HG03575 (cell line): ENCODE data around the gene FOSL1.

Experiments
- ATAC-seq: cut with Tn5 transposase; IDR thresholded peaks from one replicate; pipeline ENCODE4 v1.9.1; 2021; ENCODE audit not compliant: unreplicated experiment, insufficient number of reproducible peaks, low FRiP score; ENCODE audit errors: extremely low read depth

Gene FOSL1

GRCh38 chr11:65921033-65921555 lies 20.9 kb upstream of the FOSL1 start:
- ATAC-seq, result no peak

DNA sequence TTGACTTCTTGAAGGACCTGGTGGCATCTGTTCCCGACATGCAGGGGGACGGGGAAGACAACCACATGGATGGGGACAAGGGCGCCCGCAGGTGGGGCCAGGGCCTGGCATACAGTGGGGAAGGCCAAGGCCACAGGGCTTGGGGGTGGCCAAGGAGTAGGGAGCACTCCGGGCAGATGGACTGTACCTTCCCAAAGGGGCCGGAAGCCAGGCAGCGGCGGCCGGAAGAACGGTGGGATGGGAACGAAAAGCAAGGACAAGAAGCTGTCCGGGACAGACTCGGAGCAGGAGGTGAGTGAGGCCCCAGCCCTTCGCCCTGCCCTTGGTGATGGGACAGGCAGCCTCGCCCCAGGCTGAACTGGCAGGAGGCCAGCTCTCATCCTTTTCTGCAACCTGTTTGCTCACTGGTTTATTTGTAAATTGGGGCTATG lies 20.2 kb upstream of the FOSL1 start:
- no peak for ATAC-seq

DNA sequence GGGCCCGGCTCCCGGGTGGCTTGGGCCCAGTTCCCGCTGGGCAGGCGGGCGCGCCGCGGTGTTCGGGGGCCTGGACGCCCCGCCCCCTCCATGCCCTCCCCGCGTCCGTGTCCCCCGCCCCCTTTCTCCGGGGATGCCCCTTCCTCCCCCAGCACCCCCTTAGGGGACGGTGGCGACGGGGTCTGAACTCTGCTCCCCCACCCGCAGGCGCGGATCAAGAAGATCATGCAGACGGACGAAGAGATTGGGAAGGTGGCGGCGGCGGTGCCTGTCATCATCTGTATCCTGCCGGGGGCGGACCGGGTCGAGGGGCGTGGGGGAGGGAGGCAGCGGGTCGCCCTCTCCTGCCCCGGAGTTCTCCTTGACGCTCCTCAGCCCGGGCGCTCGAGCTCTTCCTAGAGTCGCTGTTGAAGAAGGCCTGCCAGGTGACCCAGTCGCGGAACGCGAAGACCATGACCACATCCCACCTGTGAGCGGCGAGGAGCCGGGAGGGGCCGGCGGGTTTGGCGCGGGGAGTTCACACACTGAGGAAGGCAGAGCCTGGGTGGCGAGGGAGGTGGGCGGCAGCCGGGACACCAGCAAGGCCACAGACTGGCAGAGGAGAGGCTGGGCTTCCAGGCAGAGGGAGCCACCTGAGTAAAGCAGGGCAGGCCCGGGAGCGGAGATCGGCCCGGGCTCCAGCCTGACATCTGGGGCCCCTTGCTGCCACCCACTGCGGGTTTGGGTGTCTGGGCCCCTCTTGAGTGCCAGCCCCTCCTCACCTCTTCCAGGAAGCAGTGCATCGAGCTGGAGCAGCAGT lies 19.6 kb upstream of the FOSL1 start:
- ATAC-seq, result no peak

GRCh38 chr11:65919141-65919572 lies 19.0 kb upstream of the FOSL1 start, which contains the start of gene DRAP1:
Gene DRAP1, plus strand, starts transcription at chr11:65919426. Its CDS starts 76 bp downstream, at chr11:65919502.
- ATAC-seq, result no peak

- no peak for ATAC-seq
These were observed 18.3 kb upstream of the FOSL1 start, which contains the start of gene C11orf68 for GRCh38 chr11:65918211-65919140. Gene C11orf68, minus strand, starts transcription at chr11:65919062. Its CDS starts 31 bp downstream, at chr11:65919031.

DNA sequence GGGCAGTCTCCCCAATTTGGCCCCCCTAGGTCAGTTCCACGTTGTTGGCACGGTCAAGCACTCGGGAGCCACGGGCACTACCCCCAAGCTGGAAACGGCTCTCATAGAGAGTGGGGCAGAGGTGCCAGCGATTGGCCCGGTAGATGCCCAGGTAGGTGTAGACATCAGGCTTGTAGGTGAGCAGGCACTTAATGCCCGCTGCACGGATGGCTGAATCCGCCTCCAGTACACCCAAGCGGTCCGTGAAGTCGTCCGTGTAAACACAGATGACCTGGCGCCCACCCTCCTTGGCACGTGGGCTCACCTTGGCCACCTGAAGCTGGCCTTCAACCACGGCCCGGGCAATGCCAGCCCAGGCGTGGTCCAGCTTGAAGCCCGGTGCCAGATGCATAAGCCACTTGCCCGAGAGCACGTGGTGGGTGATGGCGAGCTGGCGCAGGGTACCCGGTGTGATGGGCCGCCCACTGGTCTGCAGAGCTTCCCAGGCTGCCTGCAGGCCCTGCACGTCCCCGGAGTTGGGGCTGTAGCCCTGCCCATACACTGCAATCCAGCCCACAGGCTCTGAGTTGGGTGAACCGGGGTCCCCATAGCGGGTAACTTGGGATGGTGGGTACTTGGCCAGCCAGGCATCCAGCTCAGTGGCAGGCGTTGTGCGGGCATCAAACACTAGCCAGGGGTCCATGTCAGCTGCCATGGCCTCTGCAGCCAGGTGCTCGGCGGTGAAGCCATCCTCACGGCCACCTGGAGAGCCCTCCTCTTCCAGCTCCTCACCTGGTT lies 17.4 kb upstream of the FOSL1 start:
- ATAC-seq, result no peak

DNA sequence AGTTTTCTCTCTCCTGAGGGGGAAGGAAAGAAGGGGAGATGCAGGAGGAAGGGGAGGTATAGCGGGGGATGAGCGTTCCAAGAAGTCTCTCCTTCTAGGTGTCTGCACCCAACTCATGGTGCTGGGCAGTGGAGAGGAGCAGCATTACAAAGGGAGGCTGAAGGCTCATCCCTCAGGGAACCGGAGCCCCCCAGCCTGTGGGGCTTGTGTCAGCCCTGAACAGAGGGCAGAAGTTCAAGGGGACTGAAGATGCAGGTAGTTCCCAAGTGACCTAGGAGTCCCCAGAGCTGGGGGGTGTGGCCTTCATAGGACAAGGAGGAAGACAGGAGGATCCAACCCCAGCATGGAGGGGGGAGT lies 16.9 kb upstream of the FOSL1 start:
- ATAC-seq, result no peak

GRCh38 chr11:65916391-65916790 lies 16.2 kb upstream of the FOSL1 start:
- no peak for ATAC-seq

DNA sequence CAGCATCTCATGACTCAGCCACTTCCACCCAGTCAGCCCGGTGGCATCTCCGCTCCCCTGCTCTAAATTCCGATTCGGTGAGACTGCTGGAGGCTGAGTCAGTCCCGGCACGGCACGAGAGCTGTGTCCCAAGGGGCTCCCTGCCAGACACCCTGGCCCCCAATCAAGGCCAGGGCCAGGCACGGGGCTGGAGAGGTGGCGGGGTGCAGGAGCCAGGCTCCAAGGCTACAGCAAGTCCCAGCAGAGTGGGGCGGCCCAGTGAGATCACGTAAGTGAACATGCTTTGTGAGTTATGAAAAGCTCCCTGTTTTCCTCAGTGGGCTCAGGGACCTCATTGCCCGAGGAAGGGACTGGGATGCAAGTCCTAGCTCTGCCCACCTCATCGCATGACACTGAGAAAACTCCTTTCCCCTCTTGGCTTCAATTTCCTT lies 15.6 kb upstream of the FOSL1 start:
- no peak for ATAC-seq

GRCh38 chr11:65915101-65915820 lies 15.1 kb upstream of the FOSL1 start:
- no peak for ATAC-seq

GRCh38 chr11:65912845-65913244 lies 12.7 kb upstream of the FOSL1 start:
- ATAC-seq, result no peak

DNA sequence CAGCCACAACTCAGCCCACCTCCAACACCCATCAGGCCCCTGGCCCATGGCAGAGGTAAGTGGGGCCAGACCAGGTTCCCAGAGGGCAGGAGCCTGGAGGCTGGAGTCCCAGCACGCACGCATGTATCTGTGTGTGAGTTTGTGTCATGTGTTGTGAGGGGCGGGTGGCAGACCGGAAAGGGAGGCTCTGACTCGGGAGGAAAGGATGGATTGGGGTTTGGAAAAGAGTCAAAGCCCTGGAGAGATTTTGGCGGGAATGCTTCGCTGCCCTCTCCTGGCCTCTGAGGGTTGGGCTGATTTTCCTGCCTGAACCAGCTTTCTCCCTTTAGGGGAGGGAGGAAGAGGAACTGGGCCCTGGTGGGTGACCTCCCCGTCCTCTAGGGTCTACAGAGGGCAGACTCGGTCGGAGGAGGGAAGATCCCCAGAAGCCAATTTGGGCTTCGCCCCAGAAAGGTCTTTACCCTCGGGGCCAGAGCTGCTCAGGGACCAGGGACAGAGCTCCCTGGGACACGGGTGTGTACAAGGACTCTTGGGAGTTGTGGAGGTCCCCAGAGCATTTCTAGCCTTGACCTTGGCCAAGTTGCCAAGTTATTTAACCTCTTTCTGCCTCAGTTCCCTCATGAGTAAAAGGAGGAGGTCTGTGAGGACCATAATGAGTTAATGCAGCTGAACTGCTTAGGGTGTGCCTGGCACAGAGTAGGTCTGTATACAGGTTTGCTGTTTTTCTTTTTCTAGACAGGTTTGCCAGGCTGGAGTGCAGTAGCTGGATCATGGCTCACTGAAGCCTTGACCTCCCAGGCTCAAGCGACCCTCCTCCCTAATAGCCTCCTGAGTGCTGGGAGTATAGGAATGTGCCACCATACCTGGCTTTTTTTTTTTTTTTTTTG lies 11.7 kb upstream of the FOSL1 start:
- ATAC-seq, result no peak

GRCh38 chr11:65907878-65908277 lies 7.7 kb upstream of the FOSL1 start:
- ATAC-seq, result no peak

- no peak for ATAC-seq
These were observed 6.4 kb upstream of the FOSL1 start for GRCh38 chr11:65906602-65907001.

GRCh38 chr11:65903715-65904114 lies 3.5 kb upstream of the FOSL1 start:
- ATAC-seq, result no peak

DNA sequence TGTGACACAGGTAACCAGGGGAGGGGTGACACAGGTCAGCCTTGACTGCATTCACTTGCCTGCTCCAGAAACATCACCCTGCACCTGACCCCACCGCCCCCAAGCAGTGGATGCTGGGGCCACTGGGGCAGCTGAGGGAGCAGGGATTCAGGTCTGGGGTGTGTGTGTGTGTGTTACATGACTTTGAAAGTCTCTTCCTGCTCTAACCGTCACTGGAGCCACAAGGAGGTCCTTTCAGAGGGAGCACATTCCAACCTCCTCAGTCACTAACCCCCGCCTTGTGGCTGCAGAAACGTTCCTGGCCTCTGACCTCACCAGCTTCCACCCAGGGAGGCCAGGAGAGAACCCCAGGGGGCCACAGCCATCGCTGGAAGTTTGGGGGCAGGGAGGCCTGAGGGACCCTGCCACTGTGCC lies 2.9 kb upstream of the FOSL1 start:
- ATAC-seq, result no peak

GRCh38 chr11:65900899-65901180 lies 652 bp upstream of the FOSL1 start:
- ATAC-seq, result no peak
